Testis (tissue), 2 donors: ENCODE measurements around the gene LHCGR.
"Not testable (repeated sequence)": the region's sequence is repeated elsewhere in the genome, so short reads cannot be mapped to it uniquely, and the experiment has no call there.

ENCODE experiments used
- POLR2A ChIP-seq: fragments of 450-650 bp; IDR thresholded peaks from one replicate; pipeline ENCODE4 v1.6.1; 2017; ENCODE audit warnings: antibody characterized with exemption, mild to moderate bottlenecking, moderate library complexity
- TF ChIP-seq, protein P1 (sequence below), 3 experiments: fragments of 450-650 bp in 2 of 3; fragments of 200-600 bp in 1 of 3; sonication (generic) in 1 of 3; IDR thresholded peaks; one replicate each; pipeline ENCODE4 v1.5.1; 2016 to 2019; ENCODE audit warnings: antibody characterized with exemption in 3 of 3, mild to moderate bottlenecking in 2 of 3, moderate library complexity in 1 of 3

GRCh38 chr2:48703621-48704020, 51.9 kb downstream of the LHCGR start:
- TF ChIP-seq POLR2A, result not testable (repeated sequence)
- TF ChIP-seq, protein P1, sequence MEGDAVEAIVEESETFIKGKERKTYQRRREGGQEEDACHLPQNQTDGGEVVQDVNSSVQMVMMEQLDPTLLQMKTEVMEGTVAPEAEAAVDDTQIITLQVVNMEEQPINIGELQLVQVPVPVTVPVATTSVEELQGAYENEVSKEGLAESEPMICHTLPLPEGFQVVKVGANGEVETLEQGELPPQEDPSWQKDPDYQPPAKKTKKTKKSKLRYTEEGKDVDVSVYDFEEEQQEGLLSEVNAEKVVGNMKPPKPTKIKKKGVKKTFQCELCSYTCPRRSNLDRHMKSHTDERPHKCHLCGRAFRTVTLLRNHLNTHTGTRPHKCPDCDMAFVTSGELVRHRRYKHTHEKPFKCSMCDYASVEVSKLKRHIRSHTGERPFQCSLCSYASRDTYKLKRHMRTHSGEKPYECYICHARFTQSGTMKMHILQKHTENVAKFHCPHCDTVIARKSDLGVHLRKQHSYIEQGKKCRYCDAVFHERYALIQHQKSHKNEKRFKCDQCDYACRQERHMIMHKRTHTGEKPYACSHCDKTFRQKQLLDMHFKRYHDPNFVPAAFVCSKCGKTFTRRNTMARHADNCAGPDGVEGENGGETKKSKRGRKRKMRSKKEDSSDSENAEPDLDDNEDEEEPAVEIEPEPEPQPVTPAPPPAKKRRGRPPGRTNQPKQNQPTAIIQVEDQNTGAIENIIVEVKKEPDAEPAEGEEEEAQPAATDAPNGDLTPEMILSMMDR (IDR thresholded peaks at IDR 0.05), result not testable (repeated sequence)
